ENCODE measurements around the gene COPS6.

DNA sequence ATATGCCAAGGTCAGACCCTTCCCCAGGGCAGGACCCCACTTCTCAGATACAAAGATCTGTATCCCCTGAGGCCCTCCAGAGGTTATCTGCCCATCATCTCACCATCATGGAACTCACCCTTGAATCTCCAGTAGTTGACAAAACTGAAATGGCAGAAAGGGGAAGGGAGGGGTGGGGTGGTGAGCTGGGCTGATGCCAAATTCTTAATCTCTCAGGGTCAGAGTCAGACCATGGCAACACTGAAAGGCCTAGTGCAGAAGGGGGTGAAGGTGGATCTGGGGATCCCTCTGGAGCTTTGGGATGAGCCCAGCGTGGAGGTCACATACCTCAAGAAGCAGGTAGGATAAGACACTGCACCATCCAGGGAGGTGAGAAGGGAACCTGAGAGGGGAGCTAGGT is 33.8 kb downstream of the COPS6 start:
- TF ChIP-seq, protein P1, sequence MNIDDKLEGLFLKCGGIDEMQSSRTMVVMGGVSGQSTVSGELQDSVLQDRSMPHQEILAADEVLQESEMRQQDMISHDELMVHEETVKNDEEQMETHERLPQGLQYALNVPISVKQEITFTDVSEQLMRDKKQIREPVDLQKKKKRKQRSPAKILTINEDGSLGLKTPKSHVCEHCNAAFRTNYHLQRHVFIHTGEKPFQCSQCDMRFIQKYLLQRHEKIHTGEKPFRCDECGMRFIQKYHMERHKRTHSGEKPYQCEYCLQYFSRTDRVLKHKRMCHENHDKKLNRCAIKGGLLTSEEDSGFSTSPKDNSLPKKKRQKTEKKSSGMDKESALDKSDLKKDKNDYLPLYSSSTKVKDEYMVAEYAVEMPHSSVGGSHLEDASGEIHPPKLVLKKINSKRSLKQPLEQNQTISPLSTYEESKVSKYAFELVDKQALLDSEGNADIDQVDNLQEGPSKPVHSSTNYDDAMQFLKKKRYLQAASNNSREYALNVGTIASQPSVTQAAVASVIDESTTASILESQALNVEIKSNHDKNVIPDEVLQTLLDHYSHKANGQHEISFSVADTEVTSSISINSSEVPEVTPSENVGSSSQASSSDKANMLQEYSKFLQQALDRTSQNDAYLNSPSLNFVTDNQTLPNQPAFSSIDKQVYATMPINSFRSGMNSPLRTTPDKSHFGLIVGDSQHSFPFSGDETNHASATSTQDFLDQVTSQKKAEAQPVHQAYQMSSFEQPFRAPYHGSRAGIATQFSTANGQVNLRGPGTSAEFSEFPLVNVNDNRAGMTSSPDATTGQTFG (tag by site-specific recombination; IDR thresholded peaks at IDR 0.05; ENCODE audit: borderline replicate concordance): no peak
- TF ChIP-seq, protein P2, sequence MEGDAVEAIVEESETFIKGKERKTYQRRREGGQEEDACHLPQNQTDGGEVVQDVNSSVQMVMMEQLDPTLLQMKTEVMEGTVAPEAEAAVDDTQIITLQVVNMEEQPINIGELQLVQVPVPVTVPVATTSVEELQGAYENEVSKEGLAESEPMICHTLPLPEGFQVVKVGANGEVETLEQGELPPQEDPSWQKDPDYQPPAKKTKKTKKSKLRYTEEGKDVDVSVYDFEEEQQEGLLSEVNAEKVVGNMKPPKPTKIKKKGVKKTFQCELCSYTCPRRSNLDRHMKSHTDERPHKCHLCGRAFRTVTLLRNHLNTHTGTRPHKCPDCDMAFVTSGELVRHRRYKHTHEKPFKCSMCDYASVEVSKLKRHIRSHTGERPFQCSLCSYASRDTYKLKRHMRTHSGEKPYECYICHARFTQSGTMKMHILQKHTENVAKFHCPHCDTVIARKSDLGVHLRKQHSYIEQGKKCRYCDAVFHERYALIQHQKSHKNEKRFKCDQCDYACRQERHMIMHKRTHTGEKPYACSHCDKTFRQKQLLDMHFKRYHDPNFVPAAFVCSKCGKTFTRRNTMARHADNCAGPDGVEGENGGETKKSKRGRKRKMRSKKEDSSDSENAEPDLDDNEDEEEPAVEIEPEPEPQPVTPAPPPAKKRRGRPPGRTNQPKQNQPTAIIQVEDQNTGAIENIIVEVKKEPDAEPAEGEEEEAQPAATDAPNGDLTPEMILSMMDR (tag by site-specific recombination; IDR thresholded peaks at IDR 0.05): no peak
- TF ChIP-seq MEIS1 (CRISPR knock-in tag; IDR thresholded peaks at IDR 0.05; ENCODE audit: borderline replicate concordance): no peak
- TF ChIP-seq YY1 (tag by site-specific recombination; IDR thresholded peaks at IDR 0.05): no peak
- TF ChIP-seq ZFP3 (tag by site-specific recombination; IDR thresholded peaks at IDR 0.05; ENCODE audit: low read depth): no peak
- no peak for TF ChIP-seq SP2 (tag by site-specific recombination; IDR thresholded peaks at IDR 0.05)
- TF ChIP-seq, protein P3, sequence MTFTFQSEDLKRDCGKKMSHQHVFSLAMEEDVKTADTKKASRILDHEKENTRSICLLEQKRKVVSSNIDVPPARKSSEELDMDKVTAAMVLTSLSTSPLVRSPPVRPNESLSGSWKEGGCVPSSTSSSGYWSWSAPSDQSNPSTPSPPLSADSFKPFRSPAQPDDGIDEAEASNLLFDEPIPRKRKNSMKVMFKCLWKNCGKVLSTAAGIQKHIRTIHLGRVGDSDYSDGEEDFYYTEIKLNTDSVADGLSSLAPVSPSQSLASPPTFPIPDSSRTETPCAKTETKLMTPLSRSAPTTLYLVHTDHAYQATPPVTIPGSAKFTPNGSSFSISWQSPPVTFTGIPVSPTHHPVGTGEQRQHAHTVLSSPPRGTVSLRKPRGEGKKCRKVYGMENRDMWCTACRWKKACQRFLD (tag by site-specific recombination; IDR thresholded peaks at IDR 0.05): no peak
- TF ChIP-seq RBAK (tag by site-specific recombination; IDR thresholded peaks at IDR 0.05): no peak
- no peak for TF ChIP-seq PATZ1 (tag by site-specific recombination; IDR thresholded peaks at IDR 0.05)
- TF ChIP-seq BCL11B (tag by site-specific recombination; IDR thresholded peaks at IDR 0.05; ENCODE audit: low read depth): no peak
- no peak for TF ChIP-seq TCF7L2 (IDR thresholded peaks at IDR 0.05; ENCODE audit: borderline replicate concordance, low read depth, low read length)

Measured in HEK293 (cell line).